HepG2 (cell line): ENCODE measurements around the gene DMAP1. TPM values are rescaled to one million over a fixed set of nuclear protein-coding genes. Genes with fewer than 3 reads are reported as not detected.

Experiments used
- DMTF1 ChIP-seq: sonication (generic); formaldehyde crosslinking; IDR thresholded peaks from 2 replicates; pipeline ENCODE4 v1.4.0; 2020; ENCODE audit warnings: mild to moderate bottlenecking, missing genetic modification reagents
- DNMT3B ChIP-seq: conservative IDR thresholded peaks from 2 replicates; pipeline ENCODE4 v1.6.1; 2016; ENCODE audit warnings: missing biosample characterization, control low read depth
- DZIP1 ChIP-seq: sonication (generic); formaldehyde crosslinking; IDR thresholded peaks from 2 replicates; pipeline ENCODE4 v1.5.0; 2020; ENCODE audit warnings: mild to moderate bottlenecking, missing genetic modification reagents
- FOSL2 ChIP-seq: sonication (generic); formaldehyde crosslinking; IDR thresholded peaks from 2 replicates; pipeline ENCODE4 v1.4.0; 2020; ENCODE audit warnings: missing genetic modification reagents
- HOXA7 ChIP-seq: sonication (generic); formaldehyde crosslinking; IDR thresholded peaks from 2 replicates; pipeline ENCODE4 v1.8.1; 2022; ENCODE audit warnings: mild to moderate bottlenecking, missing genetic modification reagents, moderate library complexity
- MTA1 ChIP-seq: sonication (generic); formaldehyde crosslinking; IDR thresholded peaks from 2 replicates; pipeline ENCODE4 v1.4.0; 2020; ENCODE audit warnings: missing genetic modification reagents, mild to moderate bottlenecking, borderline replicate concordance
- MTF2 ChIP-seq: sonication (generic); formaldehyde crosslinking; IDR thresholded peaks from 2 replicates; pipeline ENCODE4 v1.5.0; 2020; ENCODE audit warnings: missing genetic modification reagents, borderline replicate concordance
- NR0B2 ChIP-seq: sonication (generic); formaldehyde crosslinking; IDR thresholded peaks from 2 replicates; pipeline ENCODE4 v1.4.0; 2020; ENCODE audit warnings: mild to moderate bottlenecking, missing genetic modification reagents
- PAWR ChIP-seq: sonication (generic); formaldehyde crosslinking; IDR thresholded peaks from 2 replicates; pipeline ENCODE4 v1.4.0; 2020; ENCODE audit warnings: missing genetic modification reagents, mild to moderate bottlenecking, borderline replicate concordance
- POGZ ChIP-seq: sonication (generic); formaldehyde crosslinking; IDR thresholded peaks from 2 replicates; pipeline ENCODE4 v1.4.0; 2020; ENCODE audit warnings: mild to moderate bottlenecking, missing genetic modification reagents
- SNAPC5 ChIP-seq: sonication (generic); formaldehyde crosslinking; IDR thresholded peaks from 2 replicates; pipeline ENCODE4 v1.8.1; 2023; ENCODE audit warnings: mild to moderate bottlenecking, missing genetic modification reagents, borderline replicate concordance
- SPEN ChIP-seq: sonication (generic); formaldehyde crosslinking; IDR thresholded peaks from 2 replicates; pipeline ENCODE4 v1.5.1; 2020; ENCODE audit warnings: low read depth, mild to moderate bottlenecking, missing genetic modification reagents
- XBP1 ChIP-seq: sonication (generic); formaldehyde crosslinking; IDR thresholded peaks from 2 replicates; pipeline ENCODE4 v1.5.0; 2020; ENCODE audit warnings: missing genetic modification reagents
- ZNF207 ChIP-seq: fragments of 450-650 bp; IDR thresholded peaks from 2 replicates; pipeline ENCODE4 v1.6.1; 2016; ENCODE audit warnings: antibody characterized with exemption, borderline replicate concordance
- ZNF335 ChIP-seq: sonication (generic); formaldehyde crosslinking; IDR thresholded peaks from 2 replicates; pipeline ENCODE4 v1.4.0; 2020; ENCODE audit warnings: missing genetic modification reagents
- ZNF691 ChIP-seq: sonication (generic); formaldehyde crosslinking; IDR thresholded peaks from 2 replicates; pipeline ENCODE4 v1.4.0; 2020; ENCODE audit warnings: missing genetic modification reagents, low read depth, mild to moderate bottlenecking, borderline replicate concordance
- ZNF709 ChIP-seq: sonication (generic); formaldehyde crosslinking; IDR thresholded peaks from 2 replicates; pipeline ENCODE4 v1.5.0; 2020; ENCODE audit warnings: mild to moderate bottlenecking, missing genetic modification reagents
- ZNF770 ChIP-seq: sonication (generic); formaldehyde crosslinking; IDR thresholded peaks from 2 replicates; pipeline ENCODE4 v1.5.0; 2020; ENCODE audit warnings: mild to moderate bottlenecking, missing genetic modification reagents
- ZNF776 ChIP-seq: sonication (generic); formaldehyde crosslinking; IDR thresholded peaks from 2 replicates; pipeline ENCODE4 v1.4.0; 2020; ENCODE audit warnings: mild to moderate bottlenecking, missing genetic modification reagents
- polyA plus RNA-seq, 8 experiments: library from polyadenylated mRNA; depleted of rRNA in 3 of 8; stranded (reverse) in 7 of 8; unstranded in 1 of 8; fragments of >200 nt; fragmentation: Illumina TruSeq in 4 of 8; extraction: Trizol in 4 of 8; gene quantifications; 2 replicates each; pipeline versions ENCODE4 v1.2.1 to v1.2.3, GENCODE V29; 2011 to 2016; ENCODE audit warnings: low read depth in 4 of 8, missing spikeins in 1 of 8, mixed read lengths in 1 of 8; ENCODE audit not compliant: insufficient read depth in 1 of 8
- total RNA-seq, 5 experiments: library from RNA; depleted of rRNA; stranded (reverse); fragments of >200 nt; fragmentation: Illumina TruSeq; extraction: Trizol; gene quantifications; 2 replicates each; pipeline ENCODE4 v1.2.3, GENCODE V29; 2016; ENCODE audit warnings: low read depth in 1 of 5

The DMAP1 gene
- total and polyA plus RNA-seq, 2 of the 13 experiments (the other 11 are each of a cell fraction or from before 2014, with no cell fraction given), result 17.6 to 32.7 TPM

- TF ChIP-seq FOSL2 (CRISPR knock-in tag) (peak; percentile 67; the same call in 1 of the 2 replicates), POGZ (CRISPR knock-in tag) (peak; percentile 98), MTF2 (CRISPR knock-in tag) (peak; percentile 55; the same call in 1 of the 2 replicates), HOXA7 (CRISPR knock-in tag) (no peak), SPEN (peak; percentile 93), ZNF335 (peak; percentile 89), ZNF691 (CRISPR knock-in tag) (peak; percentile 84; the same call in 1 of the 2 replicates), ZNF709 (CRISPR knock-in tag) (peak; percentile 33; the same call in 1 of the 2 replicates), NR0B2 (CRISPR knock-in tag) (peak; percentile 86; the same call in 1 of the 2 replicates), DNMT3B (CRISPR knock-in tag) (peak; percentile 80; the same call in 1 of the 2 replicates), XBP1 (CRISPR knock-in tag) (no peak), ZNF770 (CRISPR knock-in tag) (peak; percentile 39; the same call in 1 of the 2 replicates), ZNF776 (peak; percentile 37; the same call in 1 of the 2 replicates), PAWR (CRISPR knock-in tag) (no peak), ZNF207 (no peak), MTA1 (CRISPR knock-in tag) (0 out of 2 replicates have a peak, but pooled peaks have one; percentile 31), DMTF1 (no peak), SNAPC5 (CRISPR knock-in tag) (peak; percentile 91), DZIP1 (peak; percentile 88)
Observed at GRCh38 chr1:44213222-44214112, at the start of gene DMAP1 (continued).
